ENCODE data around the gene OAS1. TPM values are rescaled to one million over a fixed set of nuclear protein-coding genes. Genes with fewer than 3 reads are reported as not detected.

The OAS1 gene
- total and polyA plus RNA-seq, 2 donors from 2014 or later = 17.5 to 27.2 TPM

DNA sequence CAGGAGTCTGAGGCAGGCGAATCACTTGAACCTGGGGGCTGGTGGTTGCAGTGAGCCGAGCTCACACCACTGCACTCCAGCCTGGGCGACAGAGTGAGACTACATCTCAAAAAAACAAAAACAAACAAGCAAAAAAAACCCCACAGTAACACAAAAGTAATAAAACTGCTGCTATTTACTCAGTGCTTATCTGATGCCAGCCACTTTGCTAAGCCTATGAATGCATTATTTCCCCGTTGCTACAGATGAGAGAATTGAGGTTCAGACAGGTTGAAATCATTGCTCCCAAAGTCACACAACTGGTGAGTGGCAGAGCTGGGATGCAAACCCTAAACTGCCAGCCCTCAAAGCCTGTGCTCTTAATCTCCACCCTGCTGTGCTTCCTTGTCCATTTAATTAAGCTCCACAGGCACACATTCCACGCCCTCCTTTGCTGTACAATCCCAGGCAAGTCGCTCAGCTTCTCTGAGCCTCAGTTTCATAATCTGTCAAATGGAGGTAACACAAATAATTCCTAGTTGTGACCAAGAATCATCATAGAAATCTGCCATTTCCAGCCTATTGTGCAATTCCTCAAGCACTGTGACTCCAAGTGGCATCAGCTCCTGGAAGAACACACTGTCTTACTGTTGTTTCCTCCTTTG, 25.8 kb downstream of the OAS1 start:
- intact Hi-C loops (cut with DNase I) = no loop called here
- Histone ChIP-seq H3K27ac (ENCODE audit: low read depth in 2 of 2, low read length in 2 of 2) (no peak overlapping the region), H3K4me3 (ENCODE audit: low read length in 3 of 3) (no peak overlapping the region), H3K36me3 (ENCODE audit: control insufficient read depth in 2 of 3, insufficient read depth in 3 of 3, low read length in 3 of 3) (no peaks in the 10 kb centered on the region), H3K9ac (ENCODE audit: low read length in 3 of 3) (no peak overlapping the region), H3K9me3 (ENCODE audit: control insufficient read depth in 2 of 3, insufficient read depth in 1 of 3, low read length in 3 of 3) (no peaks in the 10 kb centered on the region), H3K4me1 (ENCODE audit: control insufficient read depth in 2 of 3, insufficient read depth in 2 of 3, low read depth in 1 of 3, low read length in 3 of 3) (no peaks in the 10 kb centered on the region), H3K27me3 (ENCODE audit: control insufficient read depth, insufficient read depth, low read length) (no peaks in the 10 kb centered on the region)
- FAIRE-seq (no peak), DNase-seq (no peak)
- TF ChIP-seq, protein P1, sequence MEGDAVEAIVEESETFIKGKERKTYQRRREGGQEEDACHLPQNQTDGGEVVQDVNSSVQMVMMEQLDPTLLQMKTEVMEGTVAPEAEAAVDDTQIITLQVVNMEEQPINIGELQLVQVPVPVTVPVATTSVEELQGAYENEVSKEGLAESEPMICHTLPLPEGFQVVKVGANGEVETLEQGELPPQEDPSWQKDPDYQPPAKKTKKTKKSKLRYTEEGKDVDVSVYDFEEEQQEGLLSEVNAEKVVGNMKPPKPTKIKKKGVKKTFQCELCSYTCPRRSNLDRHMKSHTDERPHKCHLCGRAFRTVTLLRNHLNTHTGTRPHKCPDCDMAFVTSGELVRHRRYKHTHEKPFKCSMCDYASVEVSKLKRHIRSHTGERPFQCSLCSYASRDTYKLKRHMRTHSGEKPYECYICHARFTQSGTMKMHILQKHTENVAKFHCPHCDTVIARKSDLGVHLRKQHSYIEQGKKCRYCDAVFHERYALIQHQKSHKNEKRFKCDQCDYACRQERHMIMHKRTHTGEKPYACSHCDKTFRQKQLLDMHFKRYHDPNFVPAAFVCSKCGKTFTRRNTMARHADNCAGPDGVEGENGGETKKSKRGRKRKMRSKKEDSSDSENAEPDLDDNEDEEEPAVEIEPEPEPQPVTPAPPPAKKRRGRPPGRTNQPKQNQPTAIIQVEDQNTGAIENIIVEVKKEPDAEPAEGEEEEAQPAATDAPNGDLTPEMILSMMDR (IDR thresholded peaks at IDR 0.05; ENCODE audit: borderline replicate concordance, extremely low read depth, insufficient read depth) = no peak

DNA sequence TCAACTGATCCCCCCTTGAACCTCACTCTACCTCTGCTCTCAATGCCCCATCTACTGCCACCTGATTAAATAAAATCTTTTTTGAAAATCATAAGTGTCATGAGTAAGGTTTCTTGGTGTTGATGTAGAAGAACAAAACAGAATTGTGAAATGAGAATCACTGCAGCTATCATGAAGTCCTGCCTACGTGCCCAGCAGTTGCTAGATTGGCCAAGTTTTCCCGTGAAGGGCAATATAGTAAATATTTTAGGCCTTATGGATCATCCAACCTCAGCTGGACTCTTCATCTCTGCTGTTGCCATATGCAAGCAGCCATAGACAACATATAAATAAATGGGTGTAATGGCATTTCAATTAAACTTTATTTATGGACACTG, 26.4 kb downstream of the OAS1 start:
- H3K36me3 ChIP-seq (ENCODE audit: control insufficient read depth in 2 of 3, insufficient read depth in 3 of 3, low read length in 3 of 3) = no peaks in the 10 kb centered on the region
- TF ChIP-seq, protein P1 (IDR thresholded peaks at IDR 0.05; ENCODE audit: borderline replicate concordance, extremely low read depth, insufficient read depth) = no peak
- no peak overlapping the region for H3K9ac ChIP-seq (ENCODE audit: low read length in 3 of 3)
- H3K4me1 ChIP-seq (ENCODE audit: control insufficient read depth in 2 of 3, insufficient read depth in 2 of 3, low read depth in 1 of 3, low read length in 3 of 3) = no peaks in the 10 kb centered on the region
- H3K27me3 ChIP-seq (ENCODE audit: control insufficient read depth, insufficient read depth, low read length) = no peaks in the 10 kb centered on the region
- H3K9me3 ChIP-seq (ENCODE audit: control insufficient read depth in 2 of 3, insufficient read depth in 1 of 3, low read length in 3 of 3) = no peaks in the 10 kb centered on the region
- no peak for DNase-seq
- no peak overlapping the region for H3K4me3 ChIP-seq (ENCODE audit: low read length in 3 of 3)
- FAIRE-seq = no peak
- H3K27ac ChIP-seq (ENCODE audit: low read depth in 2 of 2, low read length in 2 of 2) = no peak overlapping the region
- intact Hi-C loops (cut with DNase I) = no loop called here

DNA sequence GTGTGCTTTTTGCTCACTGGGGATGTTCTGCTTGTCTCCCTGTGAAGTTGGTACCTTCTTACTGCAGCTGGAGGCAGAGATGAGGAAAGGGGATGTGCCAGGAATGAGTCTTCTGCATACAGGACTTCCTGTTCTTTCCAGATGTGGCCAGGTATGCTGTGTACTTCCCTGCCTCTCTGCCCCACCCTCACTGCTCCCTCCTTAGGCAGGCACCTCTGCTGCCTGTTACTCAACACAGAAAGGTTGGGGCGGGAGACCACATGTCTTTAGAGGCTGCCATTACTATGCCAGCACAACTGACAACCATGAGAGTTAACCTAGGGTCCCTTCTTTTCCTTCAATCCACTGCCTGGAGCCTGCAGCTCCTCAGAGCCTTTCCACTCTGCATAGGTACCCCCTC, 29.5 kb downstream of the OAS1 start:
- H3K9ac ChIP-seq (ENCODE audit: low read length in 3 of 3) = no peak overlapping the region
- H3K9me3 ChIP-seq (ENCODE audit: control insufficient read depth in 2 of 3, insufficient read depth in 1 of 3, low read length in 3 of 3) = no peaks in the 10 kb centered on the region
- H3K27me3 ChIP-seq (ENCODE audit: control insufficient read depth, insufficient read depth, low read length) = no peaks in the 10 kb centered on the region
- intact Hi-C loops (cut with DNase I) = no loop called here
- DNase-seq (no peak), FAIRE-seq (no peak)
- TF ChIP-seq, protein P1 (IDR thresholded peaks at IDR 0.05; ENCODE audit: borderline replicate concordance, extremely low read depth, insufficient read depth) = no peak
- H3K4me1 ChIP-seq (ENCODE audit: control insufficient read depth in 2 of 3, insufficient read depth in 2 of 3, low read depth in 1 of 3, low read length in 3 of 3) = peaks cover 0 to 9% (median 4%) of the 10 kb centered on the region in 3 donors
- no peaks in the 10 kb centered on the region for H3K36me3 ChIP-seq (ENCODE audit: control insufficient read depth in 2 of 3, insufficient read depth in 3 of 3, low read length in 3 of 3)
- H3K27ac ChIP-seq (ENCODE audit: low read depth in 2 of 2, low read length in 2 of 2) = no peak overlapping the region
- no peak overlapping the region for H3K4me3 ChIP-seq (ENCODE audit: low read length in 3 of 3)

DNA sequence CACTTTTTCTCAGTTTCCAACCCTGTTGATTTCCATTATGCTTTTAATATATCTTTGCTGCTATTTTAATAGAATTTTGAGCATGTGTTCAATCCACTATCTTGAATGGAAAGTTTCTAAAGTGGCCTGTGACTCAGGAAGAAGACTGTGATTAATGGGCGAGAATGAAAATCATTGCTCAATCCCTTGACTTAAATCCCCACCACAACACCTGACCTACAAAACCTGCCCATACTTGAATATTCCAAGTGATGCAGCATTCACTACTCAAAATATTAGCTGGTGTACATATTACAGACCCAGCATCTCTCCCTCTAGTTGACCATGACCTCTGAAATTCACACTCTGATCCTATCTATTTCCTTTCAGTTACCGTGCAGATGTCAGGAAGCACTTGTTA, 30.2 kb downstream of the OAS1 start:
- no peak overlapping the region for H3K4me3 ChIP-seq (ENCODE audit: low read length in 3 of 3)
- DNase-seq = no peak
- FAIRE-seq = no peak
- H3K27ac ChIP-seq (ENCODE audit: low read depth in 2 of 2, low read length in 2 of 2) = no peak overlapping the region
- H3K9me3 ChIP-seq (ENCODE audit: control insufficient read depth in 2 of 3, insufficient read depth in 1 of 3, low read length in 3 of 3) = no peaks in the 10 kb centered on the region
- no peaks in the 10 kb centered on the region for H3K36me3 ChIP-seq (ENCODE audit: control insufficient read depth in 2 of 3, insufficient read depth in 3 of 3, low read length in 3 of 3)
- H3K4me1 ChIP-seq (ENCODE audit: control insufficient read depth in 2 of 3, insufficient read depth in 2 of 3, low read depth in 1 of 3, low read length in 3 of 3) = peaks cover 0 to 9% (median 4%) of the 10 kb centered on the region in 3 donors
- no peak overlapping the region for H3K9ac ChIP-seq (ENCODE audit: low read length in 3 of 3)
- TF ChIP-seq, protein P1 (IDR thresholded peaks at IDR 0.05; ENCODE audit: borderline replicate concordance, extremely low read depth, insufficient read depth) = no peak
- intact Hi-C loops (cut with DNase I) = no loop called here
- no peaks in the 10 kb centered on the region for H3K27me3 ChIP-seq (ENCODE audit: control insufficient read depth, insufficient read depth, low read length)
